GM18868 (cell line): ENCODE data around the gene MPZL3.

ENCODE experiments used
- ATAC-seq: cut with Tn5 transposase; IDR thresholded peaks from one replicate; pipeline ENCODE4 v1.9.1; 2021; ENCODE audit warnings: mild to moderate bottlenecking, moderate library complexity; ENCODE audit not compliant: unreplicated experiment

Gene MPZL3

GRCh38 chr11:118233377-118233776 is 18.8 kb downstream of the MPZL3 start:
- ATAC-seq = no peak

DNA sequence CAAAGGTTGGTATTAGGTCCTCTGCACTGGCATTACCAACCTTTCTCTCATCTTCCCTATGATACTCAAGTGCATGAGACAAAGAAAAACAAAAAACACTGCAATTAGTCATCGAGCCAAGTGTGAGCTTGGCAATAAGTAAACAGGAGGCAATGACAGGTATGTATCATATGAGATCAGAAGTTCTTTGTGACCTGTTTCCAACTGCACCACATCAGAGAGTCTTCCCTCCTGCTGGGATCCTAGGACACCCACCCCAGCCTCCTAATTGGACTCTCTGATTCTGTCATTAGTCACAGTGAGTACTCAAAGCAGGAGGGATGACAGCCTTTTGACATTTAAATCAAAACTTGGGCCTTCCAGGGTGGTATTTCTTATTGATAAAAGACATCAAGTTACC is 19.5 kb downstream of the MPZL3 start:
- no peak for ATAC-seq

DNA sequence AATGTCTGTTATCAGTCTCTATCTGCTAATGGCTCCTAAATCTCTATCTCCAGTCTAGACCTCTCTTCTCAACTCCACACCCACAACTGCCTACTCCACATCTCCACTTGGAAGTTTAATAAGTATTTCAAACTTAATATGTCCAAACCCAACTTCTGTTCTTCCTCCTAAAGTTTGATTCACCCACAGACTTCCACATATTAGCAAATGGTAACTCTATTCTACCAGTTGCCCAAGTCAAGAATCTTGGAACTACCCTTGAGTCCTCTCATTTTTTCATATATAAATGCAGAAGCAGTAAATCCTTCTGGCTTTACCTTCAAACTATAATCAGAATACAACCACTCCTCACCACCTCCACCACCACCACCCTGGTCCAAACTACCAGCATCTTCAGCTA is 20.7 kb downstream of the MPZL3 start:
- ATAC-seq = no peak

DNA sequence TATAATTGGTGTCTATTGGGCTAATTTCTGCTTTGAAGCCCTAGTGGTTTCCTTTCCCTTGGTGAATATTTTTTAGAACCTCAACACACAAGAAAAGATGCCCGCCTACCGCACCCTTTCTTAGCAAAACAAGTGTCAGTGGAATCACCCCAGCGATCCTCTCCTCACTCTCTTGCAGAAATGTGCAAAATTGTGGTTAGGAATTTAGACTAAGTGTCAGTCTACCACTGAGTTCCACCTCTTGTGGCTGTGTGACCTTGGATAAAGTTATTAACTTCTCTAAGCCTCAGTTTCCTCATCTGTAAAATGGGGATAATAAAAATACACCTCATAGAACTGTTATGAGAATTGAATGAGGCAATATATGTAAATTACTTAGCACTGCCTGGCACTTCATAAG is 22.1 kb downstream of the MPZL3 start:
- no peak for ATAC-seq

DNA sequence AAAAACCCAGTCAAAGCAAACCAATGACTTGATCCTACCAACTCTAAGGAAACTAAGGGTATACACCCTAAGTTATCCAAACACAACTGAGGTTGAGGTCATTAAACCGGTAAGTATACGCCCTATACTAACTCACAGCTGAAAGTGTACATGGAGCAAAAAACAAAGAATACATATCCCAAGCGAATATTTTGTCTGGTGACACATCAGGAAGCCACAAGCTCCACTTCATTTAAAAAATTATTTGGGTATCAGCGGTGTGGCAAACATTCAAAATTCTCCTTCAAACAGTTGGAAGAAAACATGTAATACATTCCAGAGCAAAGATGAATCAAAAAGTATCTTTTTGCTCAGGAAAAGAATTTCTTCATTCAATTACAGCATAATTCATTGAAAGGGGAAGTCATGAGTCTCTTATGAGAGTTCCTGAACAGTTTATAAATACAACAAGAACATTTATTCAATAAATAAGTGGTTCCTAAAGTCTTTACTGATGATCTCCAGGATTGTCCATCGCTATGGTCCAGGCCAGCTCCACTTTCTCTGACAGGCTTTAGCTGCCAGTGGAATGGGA is 22.8 kb downstream of the MPZL3 start:
- ATAC-seq = no peak

DNA sequence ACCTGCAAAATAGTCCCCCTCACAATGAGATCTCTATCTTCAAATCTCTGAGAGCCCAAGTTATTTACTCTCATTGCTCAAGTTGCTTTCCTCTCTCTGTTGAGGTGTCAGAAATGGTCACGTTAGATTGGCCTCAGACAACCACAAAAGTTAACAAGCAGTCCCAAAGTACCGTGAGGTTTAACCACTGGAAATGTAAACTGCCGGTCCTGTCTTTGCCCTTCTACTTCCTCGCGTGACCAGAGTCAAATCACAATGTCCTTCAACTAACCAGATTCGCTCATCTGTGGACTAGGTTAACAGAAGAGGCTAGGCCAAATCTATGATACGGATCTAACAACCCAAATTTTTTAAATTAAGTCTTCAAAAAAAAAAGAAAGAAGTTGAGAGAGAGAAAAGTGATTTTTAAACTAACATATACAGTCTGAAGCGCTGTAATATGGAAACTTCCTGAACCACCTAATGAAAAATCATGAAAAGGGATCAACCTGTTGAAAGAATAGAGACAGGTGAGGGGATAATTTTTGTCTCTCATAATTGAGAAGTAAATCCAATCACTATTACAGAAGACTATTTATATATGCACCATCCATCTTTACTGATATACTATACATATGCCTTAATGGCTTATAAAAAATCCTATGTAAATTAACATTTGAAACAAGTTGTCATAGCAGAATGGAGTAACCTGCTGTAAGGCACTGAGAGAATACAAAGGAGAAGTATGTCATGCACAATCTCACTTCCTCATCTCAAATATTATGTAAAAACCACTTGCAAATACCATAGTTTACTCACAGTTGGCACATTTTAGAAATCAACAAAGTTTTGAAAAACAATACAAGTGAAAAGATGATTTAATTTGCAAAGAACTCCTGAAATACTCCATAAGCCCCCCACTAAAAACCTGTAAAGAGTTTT is 24.0 kb downstream of the MPZL3 start:
- peak; percentile 63 for ATAC-seq

DNA sequence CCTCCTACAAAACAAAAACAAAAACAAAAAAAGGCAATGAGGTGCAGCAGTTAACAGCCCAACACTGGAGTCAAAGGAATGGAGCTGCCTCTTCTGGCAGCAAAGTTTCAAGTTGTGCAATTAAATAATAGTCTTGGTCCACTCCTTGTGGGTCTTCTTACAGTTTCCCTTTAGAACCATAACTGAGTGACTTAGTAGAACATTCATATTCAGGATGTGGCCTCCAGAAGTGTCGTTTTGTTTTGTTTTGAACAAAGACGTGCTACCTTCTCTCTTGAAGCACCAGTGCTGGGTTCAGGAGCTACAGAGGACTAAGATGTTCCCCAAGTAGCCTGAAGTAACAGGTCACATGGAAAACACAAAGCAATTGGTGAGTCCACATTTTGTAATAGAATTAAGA is 25.4 kb downstream of the MPZL3 start:
- no peak for ATAC-seq

- ATAC-seq = no peak
Measured at GRCh38 chr11:118226296-118226695, 25.9 kb downstream of the MPZL3 start.

DNA sequence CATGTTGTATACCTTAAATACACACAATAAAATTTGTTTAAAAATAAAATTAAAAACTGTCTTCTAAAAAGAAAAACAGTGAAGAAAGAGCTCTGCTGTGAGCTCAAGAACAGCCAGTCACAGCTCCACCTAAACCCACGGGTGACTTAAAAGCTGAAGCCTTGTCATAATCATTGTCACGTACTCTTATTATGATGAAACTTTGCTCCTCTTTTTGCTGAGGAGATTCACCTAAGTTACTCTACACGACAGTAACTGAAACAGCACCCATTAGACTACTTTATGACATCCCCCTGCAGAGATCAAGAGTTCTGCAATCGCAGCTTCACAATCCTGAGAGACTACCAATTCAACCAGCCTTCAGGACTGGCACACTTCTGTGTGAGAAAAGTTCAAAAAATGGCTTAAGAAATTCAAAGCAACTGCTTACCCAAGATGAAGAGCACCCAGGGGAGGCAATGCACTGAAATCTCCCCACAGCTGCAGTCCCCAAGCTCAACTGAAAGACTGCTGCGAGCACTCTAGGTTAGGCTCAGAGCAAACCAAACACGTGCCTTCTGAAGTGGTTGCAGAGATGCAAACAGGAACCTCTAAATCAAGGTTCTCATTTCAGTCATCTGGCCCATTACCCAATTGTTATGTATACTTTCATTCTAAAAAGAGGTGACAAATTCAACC is 27.5 kb downstream of the MPZL3 start, which contains the start of gene JAML:
Gene JAML (minus strand): TSS at position 501 of the 678 bp plus-strand sequence. CDS start 10,145 bp downstream, outside the sequence.
- ATAC-seq = peak; percentile 49

DNA sequence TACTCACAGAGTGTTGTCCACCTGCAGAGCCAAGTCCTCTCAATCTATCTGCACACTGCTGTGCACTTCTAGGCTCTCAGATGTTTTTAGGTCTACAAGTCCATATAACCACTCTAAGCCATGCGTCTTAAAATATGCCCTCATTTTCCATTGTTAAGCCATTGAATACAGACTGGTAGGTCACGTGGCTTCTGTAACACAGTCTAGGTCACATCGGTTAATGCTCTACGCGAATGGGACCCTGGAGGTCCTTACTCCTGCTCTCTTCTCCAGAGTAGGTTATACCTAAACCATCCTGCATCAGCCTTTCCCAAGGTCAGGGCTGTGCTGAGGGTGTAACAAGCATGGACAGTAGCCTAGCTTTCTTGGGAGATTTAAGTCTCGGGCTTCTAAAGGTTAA is 28.2 kb downstream of the MPZL3 start:
- no peak for ATAC-seq

DNA sequence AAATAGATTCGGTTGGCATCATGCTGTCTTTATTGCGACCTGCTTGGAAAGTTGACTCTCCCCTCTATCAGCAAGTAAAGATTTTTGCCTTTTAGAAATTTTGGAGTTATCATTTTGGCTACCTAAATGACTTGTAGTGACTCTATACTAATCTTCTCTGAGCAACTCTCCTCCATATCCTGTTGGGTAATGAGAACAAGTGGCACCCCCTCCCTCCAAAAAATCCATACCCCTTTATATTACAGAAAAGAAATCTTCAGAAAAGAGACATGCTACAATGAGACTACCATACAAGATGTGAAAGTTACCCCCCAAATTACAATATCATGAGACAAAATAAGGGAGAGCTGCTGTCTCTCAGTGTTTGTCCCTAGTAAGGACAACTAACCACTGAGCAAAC is 28.6 kb downstream of the MPZL3 start:
- no peak for ATAC-seq

DNA sequence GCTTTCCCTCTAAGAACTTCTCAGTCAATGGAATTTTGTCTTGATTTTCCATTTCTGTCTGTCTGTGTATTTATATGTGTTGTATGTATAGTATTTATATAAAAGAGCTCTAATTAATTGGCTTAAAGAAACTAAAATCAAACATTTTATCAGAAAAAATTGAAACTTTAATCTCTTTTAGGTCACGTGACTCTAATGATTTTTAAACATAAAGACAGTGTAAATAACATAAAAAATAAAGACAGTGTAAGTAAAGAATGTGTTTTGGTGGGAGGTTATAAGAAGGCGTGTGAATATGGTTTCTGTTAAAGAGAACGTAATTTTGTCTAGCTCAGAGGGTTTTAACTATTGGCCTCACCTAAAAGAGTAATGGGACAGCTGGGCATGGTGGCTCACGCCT is 29.7 kb downstream of the MPZL3 start:
- ATAC-seq = no peak

DNA sequence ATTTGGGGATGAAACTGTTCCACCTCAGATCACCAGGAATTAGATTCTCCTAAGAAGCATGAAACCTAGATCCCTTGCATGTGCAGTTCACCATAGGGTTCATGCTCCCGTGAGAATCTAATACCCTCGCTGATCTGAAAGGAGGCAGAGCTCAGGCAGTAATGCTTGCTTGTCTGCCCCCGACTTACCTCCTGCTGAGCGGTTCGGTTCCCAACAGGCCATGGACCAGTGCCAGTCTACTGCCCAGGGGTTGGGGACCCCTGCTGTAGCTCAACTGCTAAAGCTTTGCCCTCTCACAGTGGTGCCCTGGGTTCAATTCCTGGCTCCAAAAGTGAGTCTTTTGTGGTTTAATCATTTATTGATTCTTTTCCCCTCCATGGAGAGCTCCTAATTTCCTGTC is 30.7 kb downstream of the MPZL3 start:
- no peak for ATAC-seq

GRCh38 chr11:118219732-118220131 is 32.4 kb downstream of the MPZL3 start:
- no peak for ATAC-seq

- no peak for ATAC-seq
Measured at GRCh38 chr11:118219244-118219643, 32.9 kb downstream of the MPZL3 start.

GRCh38 chr11:118217575-118217974 is 34.6 kb downstream of the MPZL3 start:
- peak; percentile 37 for ATAC-seq

- peak; percentile 51 for ATAC-seq
Measured at GRCh38 chr11:118216621-118217481, 35.3 kb downstream of the MPZL3 start.

DNA sequence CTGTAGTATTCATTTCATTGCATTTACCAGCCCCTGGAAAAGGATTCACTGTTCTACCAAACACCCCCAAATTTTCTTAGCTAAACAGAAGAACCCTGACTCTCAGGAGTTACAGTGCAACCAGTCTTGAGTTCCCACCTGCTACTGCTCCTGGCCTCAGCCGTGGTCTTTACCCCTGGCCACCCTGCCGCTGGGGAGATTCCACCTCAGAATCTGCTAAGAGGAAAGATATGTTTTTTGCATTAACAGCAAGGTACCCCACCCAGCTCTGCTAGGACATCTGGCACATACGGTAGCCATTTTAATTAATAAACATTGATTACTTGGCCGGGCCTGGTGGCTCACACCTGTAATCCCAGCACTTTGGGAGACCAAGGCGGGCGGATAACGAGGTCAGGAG is 36.4 kb downstream of the MPZL3 start:
- ATAC-seq = no peak

GRCh38 chr11:118215262-118215661 is 36.9 kb downstream of the MPZL3 start:
- ATAC-seq = no peak

DNA sequence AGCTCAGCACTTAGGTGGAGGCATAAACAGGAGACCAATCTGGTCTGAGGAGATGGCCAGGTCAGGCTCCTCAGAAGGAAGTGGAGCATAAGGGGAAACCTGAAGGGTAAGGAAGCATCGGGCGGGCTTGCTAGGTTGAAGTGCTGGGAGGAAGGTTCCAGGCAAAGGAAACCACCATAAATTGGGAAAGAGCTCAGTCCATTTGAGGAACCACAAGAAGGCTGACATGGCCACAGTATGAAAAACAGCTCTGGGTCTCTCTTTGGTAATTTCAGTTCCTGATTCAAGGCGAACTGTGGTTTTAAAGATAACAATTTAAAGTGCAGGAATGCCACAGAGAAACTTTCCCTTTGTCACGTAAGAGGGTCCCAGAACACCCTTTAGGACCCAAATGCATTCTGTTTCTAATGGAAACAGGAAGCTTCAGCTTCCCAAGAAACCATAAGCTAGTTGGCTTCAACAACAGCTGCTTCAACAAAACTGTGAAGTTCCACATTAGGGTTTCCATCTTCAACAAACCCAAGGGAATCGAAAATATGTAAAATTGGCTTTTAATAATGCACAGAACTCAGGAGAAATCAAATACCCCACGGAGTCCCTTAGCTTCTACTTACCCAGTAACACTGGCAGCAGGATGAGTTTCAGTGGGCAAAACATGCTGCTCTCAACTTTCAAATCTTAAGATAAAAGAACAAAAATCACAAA is 37.8 kb downstream of the MPZL3 start:
- ATAC-seq = no peak
